H9 (cell line): Measurements from ENCODE around the gene ANAPC13. TPM values are rescaled to one million over a fixed set of nuclear protein-coding genes. Genes with fewer than 3 reads are reported as not detected.
A peak's percentile ranks its signal among the peaks of the same experiment; 100 is the strongest.

Source experiments
- DNase-seq: peaks from one replicate; pipeline ENCODE4 v3.0.0-alpha.2; 2017
- H2AFZ ChIP-seq: one replicate; pipeline ENCODE4 v1.6.1; 2013; ENCODE audit warnings: mild to moderate bottlenecking, low read length, control low read depth, moderate library complexity
- H2AK5ac ChIP-seq: 2 replicates; pipeline ENCODE4 v1.6.1; 2013; ENCODE audit warnings: low read length, control low read depth, mixed read lengths; ENCODE audit not compliant: insufficient read length
- H2BK120ac ChIP-seq: one replicate; pipeline ENCODE4 v1.6.1; 2013; ENCODE audit warnings: low read depth, mild to moderate bottlenecking, low read length, control low read depth, inconsistent platforms; ENCODE audit not compliant: poor library complexity, severe bottlenecking
- H2BK12ac ChIP-seq: 2 replicates; pipeline ENCODE4 v1.6.1; 2013; ENCODE audit warnings: low read length, control low read depth, mixed read lengths, low read depth; ENCODE audit not compliant: insufficient read length
- H2BK15ac ChIP-seq: 2 replicates; pipeline ENCODE4 v1.6.1; 2013; ENCODE audit warnings: low read depth, low read length, control low read depth
- H2BK20ac ChIP-seq: one replicate; pipeline ENCODE4 v1.6.1; 2013; ENCODE audit warnings: low read depth, mild to moderate bottlenecking, low read length, control low read depth, inconsistent platforms; ENCODE audit not compliant: poor library complexity, severe bottlenecking
- H2BK5ac ChIP-seq: 2 replicates; pipeline ENCODE4 v1.6.1; 2013; ENCODE audit warnings: low read length, control low read depth, mixed read lengths; ENCODE audit not compliant: insufficient read length
- H3K14ac ChIP-seq: 2 replicates; pipeline ENCODE4 v1.6.1; 2013; ENCODE audit warnings: low read length, control low read depth; ENCODE audit not compliant: insufficient read depth
- H3K18ac ChIP-seq: 2 replicates; pipeline ENCODE4 v1.6.1; 2013; ENCODE audit warnings: low read depth, mild to moderate bottlenecking, mixed read lengths, low read length, control low read depth; ENCODE audit not compliant: insufficient read length
- H3K23ac ChIP-seq: 2 replicates; pipeline ENCODE4 v1.6.1; 2013; ENCODE audit warnings: low read length, control low read depth, mixed read lengths, low read depth; ENCODE audit not compliant: insufficient read length
- H3K23me2 ChIP-seq: 2 replicates; pipeline ENCODE4 v1.6.1; 2013; ENCODE audit warnings: low read depth, mild to moderate bottlenecking, mixed read lengths, low read length, control low read depth; ENCODE audit not compliant: insufficient read length, poor library complexity, severe bottlenecking
- H3K27ac ChIP-seq: 2 replicates; pipeline ENCODE4 v1.5.1; 2013; ENCODE audit warnings: low read length, control low read depth, mixed read lengths, low read depth; ENCODE audit not compliant: insufficient read length
- H3K27me3 ChIP-seq: 2 replicates; pipeline ENCODE4 v1.6.1; 2013; ENCODE audit warnings: low read length, control low read depth, inconsistent platforms; ENCODE audit not compliant: insufficient read depth
- H3K4ac ChIP-seq: 2 replicates; pipeline ENCODE4 v1.6.1; 2013; ENCODE audit warnings: low read depth, mild to moderate bottlenecking, control low read depth, inconsistent platforms, low read length, moderate library complexity
- H3K4me1 ChIP-seq: 2 replicates; pipeline ENCODE4 v1.6.1; 2013; ENCODE audit warnings: low read length, control low read depth, inconsistent platforms; ENCODE audit not compliant: insufficient read depth
- H3K4me2 ChIP-seq: 2 replicates; pipeline ENCODE4 v1.6.1; 2013; ENCODE audit warnings: low read length, control low read depth, mixed read lengths; ENCODE audit not compliant: insufficient read length, insufficient read depth
- H3K56ac ChIP-seq: 2 replicates; pipeline ENCODE4 v1.6.1; 2013; ENCODE audit warnings: low read depth, mild to moderate bottlenecking, mixed read lengths, low read length, control low read depth; ENCODE audit not compliant: insufficient read length
- H3K79me1 ChIP-seq: 2 replicates; pipeline ENCODE4 v1.6.1; 2013; ENCODE audit warnings: low read depth, mild to moderate bottlenecking, moderate library complexity, low read length, control low read depth, inconsistent platforms; ENCODE audit not compliant: insufficient read depth, poor library complexity, severe bottlenecking
- H3K79me2 ChIP-seq: 2 replicates; pipeline ENCODE4 v1.6.1; 2013; ENCODE audit warnings: low read length, control low read depth, inconsistent platforms; ENCODE audit not compliant: insufficient read depth
- H3K9ac ChIP-seq: 2 replicates; pipeline ENCODE4 v1.6.1; 2013; ENCODE audit warnings: low read length, control low read depth, mixed read lengths; ENCODE audit not compliant: insufficient read length; ENCODE audit errors: extremely low read depth
- H3K9me3 ChIP-seq: one replicate; pipeline ENCODE4 v1.6.1; 2013; ENCODE audit warnings: low read depth, low read length, inconsistent platforms; ENCODE audit not compliant: control insufficient read depth
- H3T11ph ChIP-seq: one replicate; pipeline ENCODE4 v1.6.1; 2013; ENCODE audit warnings: mild to moderate bottlenecking, low read length, control low read depth, inconsistent platforms
- H4K20me1 ChIP-seq: one replicate; pipeline ENCODE4 v1.6.1; 2013; ENCODE audit not compliant: control insufficient read depth, insufficient read length, insufficient read depth
- H4K5ac ChIP-seq: 2 replicates; pipeline ENCODE4 v1.6.1; 2013; ENCODE audit warnings: low read depth, mild to moderate bottlenecking, mixed read lengths, low read length, control low read depth; ENCODE audit not compliant: insufficient read length
- H4K8ac ChIP-seq: replicated peaks from 2 replicates; pipeline ENCODE4 v1.6.1; 2013; ENCODE audit warnings: low read length, control low read depth, mixed read lengths, low read depth; ENCODE audit not compliant: insufficient read length
- H4K91ac ChIP-seq: 2 replicates; pipeline ENCODE4 v1.6.1; 2013; ENCODE audit warnings: low read depth, mild to moderate bottlenecking, moderate library complexity, mixed read lengths, low read length, control low read depth; ENCODE audit not compliant: insufficient read length
- H3K27ac Mint-ChIP-seq, 3 experiments: 2 replicates in 2 of 3; 3 replicates in 1 of 3; pipeline ENCODE4 v1.8.0; 2020 to 2021; ENCODE audit warnings: mixed read lengths in 3 of 3, mild to moderate bottlenecking in 1 of 3, moderate library complexity in 1 of 3
- H3K27me3 Mint-ChIP-seq: 2 replicates; pipeline ENCODE4 v1.8.0; 2021; ENCODE audit warnings: low read depth, mild to moderate bottlenecking, moderate library complexity, mixed read lengths
- H3K36me3 Mint-ChIP-seq, 3 experiments: 2 replicates in 2 of 3; 3 replicates in 1 of 3; pipeline ENCODE4 v1.8.0; 2020 to 2021; ENCODE audit warnings: low read depth in 3 of 3, mixed read lengths in 3 of 3; ENCODE audit not compliant: insufficient read depth in 1 of 3
- H3K4me1 Mint-ChIP-seq, 2 experiments: 2 replicates each; pipeline ENCODE4 v1.8.0; 2020; ENCODE audit warnings: mixed read lengths in 2 of 2
- H3K4me3 Mint-ChIP-seq, 2 experiments: 2 replicates in 1 of 2; 3 replicates in 1 of 2; pipeline ENCODE4 v1.8.0; 2020 to 2021; ENCODE audit warnings: mild to moderate bottlenecking in 2 of 2, mixed read lengths in 2 of 2, moderate library complexity in 1 of 2
- H3K9me3 Mint-ChIP-seq, 2 experiments: 2 replicates in 1 of 2; 3 replicates in 1 of 2; pipeline ENCODE4 v1.8.0; 2020; ENCODE audit warnings: mild to moderate bottlenecking in 2 of 2, mixed read lengths in 2 of 2, moderate library complexity in 1 of 2
- WGBS: extraction: QIAGEN DNeasy Blood & Tissue Kit; methylation state at CpG from one replicate; pipeline ENCODE4 v1.1.7; 2013; ENCODE audit warnings: missing lambda C conversion rate, low lambda C conversion rate, mixed read lengths; ENCODE audit not compliant: insufficient read length; ENCODE audit errors: extremely low coverage; 5-methylcytosine and 5-hydroxymethylcytosine counted together
- total RNA-seq: library from RNA; stranded (reverse); gene quantifications from 2 replicates; pipeline ENCODE4 v1.2.1, GENCODE V29; 2021
- TF ChIP-seq, protein P1 (sequence below): fragments of 200-600 bp; sonication (generic); conservative IDR thresholded peaks from 3 replicates; pipeline ENCODE4 v1.8.0; 2021; ENCODE audit warnings: antibody characterized with exemption, mild to moderate bottlenecking

ANAPC13 gene
- total RNA-seq, 1 experiment from 2014 or later = 42.8 TPM

GRCh38 chr3:134486577-134487041 lies 824 bp upstream of the ANAPC13 start:
- Histone ChIP-seq H3K23ac (no peak overlapping the region), H3K27ac (no peak overlapping the region), H3K4me2 (peak overlapping the region; percentile 96), H3K79me2 (no peaks in the 10 kb centered on the region; the same call in 1 of the 2 replicates), H3K56ac (no peak overlapping the region), H3K23me2 (peaks cover 11% of the 10 kb centered on the region), H2BK20ac (no peak overlapping the region), H3K27me3 (no peaks in the 10 kb centered on the region), H3K4me1 (peaks cover 2% of the 10 kb centered on the region; the same call in 1 of the 2 replicates), H3K18ac (peak overlapping the region; percentile 89), H4K5ac (no peak overlapping the region), H3K9me3 (no peaks in the 10 kb centered on the region), H2BK12ac (no peak overlapping the region), H4K20me1 (no peaks in the 10 kb centered on the region), H2BK15ac (no peak overlapping the region), H2BK5ac (no peak overlapping the region), H4K8ac (no peak overlapping the region), H3K79me1 (no peaks in the 10 kb centered on the region), H4K91ac (no peak overlapping the region), H3K4ac (no peak overlapping the region), H3K14ac (peak overlapping the region; percentile 83), H3T11ph (no peak overlapping the region), H3K9ac (peak overlapping the region; percentile 89), H2AFZ (no peak overlapping the region), H2BK120ac (no peak overlapping the region), H2AK5ac (no peak overlapping the region)
- H3K27me3 Mint-ChIP-seq = no peaks in the 10 kb centered on the region
- no peaks in the 10 kb centered on the region for H3K9me3 Mint-ChIP-seq
- H3K36me3 Mint-ChIP-seq = peaks cover 4 to 26% (median 13%) of the 10 kb centered on the region in 3 experiments
- DNase-seq = no peak
- peaks cover 22 to 24% of the 10 kb centered on the region in 2 experiments for H3K4me1 Mint-ChIP-seq
- no CpG with 5 or more reads among the region's 17 CpGs for WGBS
- TF ChIP-seq, protein P1, sequence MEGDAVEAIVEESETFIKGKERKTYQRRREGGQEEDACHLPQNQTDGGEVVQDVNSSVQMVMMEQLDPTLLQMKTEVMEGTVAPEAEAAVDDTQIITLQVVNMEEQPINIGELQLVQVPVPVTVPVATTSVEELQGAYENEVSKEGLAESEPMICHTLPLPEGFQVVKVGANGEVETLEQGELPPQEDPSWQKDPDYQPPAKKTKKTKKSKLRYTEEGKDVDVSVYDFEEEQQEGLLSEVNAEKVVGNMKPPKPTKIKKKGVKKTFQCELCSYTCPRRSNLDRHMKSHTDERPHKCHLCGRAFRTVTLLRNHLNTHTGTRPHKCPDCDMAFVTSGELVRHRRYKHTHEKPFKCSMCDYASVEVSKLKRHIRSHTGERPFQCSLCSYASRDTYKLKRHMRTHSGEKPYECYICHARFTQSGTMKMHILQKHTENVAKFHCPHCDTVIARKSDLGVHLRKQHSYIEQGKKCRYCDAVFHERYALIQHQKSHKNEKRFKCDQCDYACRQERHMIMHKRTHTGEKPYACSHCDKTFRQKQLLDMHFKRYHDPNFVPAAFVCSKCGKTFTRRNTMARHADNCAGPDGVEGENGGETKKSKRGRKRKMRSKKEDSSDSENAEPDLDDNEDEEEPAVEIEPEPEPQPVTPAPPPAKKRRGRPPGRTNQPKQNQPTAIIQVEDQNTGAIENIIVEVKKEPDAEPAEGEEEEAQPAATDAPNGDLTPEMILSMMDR = no peak
- peak overlapping the region; percentile 34 to 99 (median 81); a peak in 4 of 7 replicates for H3K27ac Mint-ChIP-seq
- peak overlapping the region; percentile 96 to 98 for H3K4me3 Mint-ChIP-seq
